GM12891 (cell line): ENCODE measurements around the gene ATP8A2.
"Not testable (repeated sequence)": the region's sequence is repeated elsewhere in the genome, so short reads cannot be mapped to it uniquely, and the experiment has no call there.

ENCODE experiments used
- DNase-seq: peaks from one replicate; pipeline ENCODE4 v3.0.0; 2011; ENCODE audit warnings: low spot score; ENCODE audit not compliant: insufficient read length
- FAIRE-seq: peaks from 2 replicates; lab custom pipeline; 2011; peaks lifted over from hg19 to GRCh38; lab: Jason Lieb, UNC
- PAX5 ChIP-seq: IDR thresholded peaks from 2 replicates; pipeline ENCODE4 v1.6.1; 2011; ENCODE audit warnings: low read length, moderate library complexity, mild to moderate bottlenecking; ENCODE audit not compliant: insufficient read depth, severe bottlenecking
- POLR2A ChIP-seq: IDR thresholded peaks from 2 replicates; pipeline ENCODE4 v1.6.1; 2011; ENCODE audit warnings: low read depth, low read length, control low read depth
- POLR2AphosphoS5 ChIP-seq: IDR thresholded peaks from 2 replicates; pipeline ENCODE4 v1.6.1; 2011; ENCODE audit warnings: low read depth, low read length, control low read depth
- POU2F2 ChIP-seq: IDR thresholded peaks from 2 replicates; pipeline ENCODE4 v1.6.1; 2011; ENCODE audit warnings: low read depth, mild to moderate bottlenecking, control low read depth, low read length, moderate library complexity
- SPI1 ChIP-seq: IDR thresholded peaks from 2 replicates; pipeline ENCODE4 v1.6.1; 2011; ENCODE audit warnings: low read depth, low read length, control low read depth
- TAF1 ChIP-seq: IDR thresholded peaks from 2 replicates; pipeline ENCODE4 v1.6.1; 2011; ENCODE audit warnings: low read depth, low read length, control low read depth

Gene ATP8A2

DNA sequence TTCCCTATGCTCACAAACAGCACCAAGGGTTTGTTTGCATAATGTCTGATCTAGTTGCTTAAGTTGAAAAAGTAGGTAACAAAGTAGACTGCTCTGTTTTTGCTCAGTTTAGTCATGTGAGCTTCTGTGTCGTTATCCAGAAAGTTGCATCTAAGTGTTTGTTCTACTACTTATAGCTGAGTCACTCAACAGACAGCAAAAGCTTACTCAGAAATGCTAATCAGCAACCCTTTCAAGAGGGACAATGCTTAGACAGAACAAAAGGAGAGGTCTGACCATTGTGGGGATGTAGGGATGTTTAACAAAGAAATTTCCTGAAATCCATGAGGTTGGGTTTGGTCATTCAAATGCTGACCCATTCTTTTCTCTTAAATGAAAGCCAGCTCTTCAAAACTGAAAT is 106.4 kb downstream of the ATP8A2 start:
- TF ChIP-seq POLR2A, result no peak
- TF ChIP-seq TAF1, result no peak
- no peak for TF ChIP-seq POLR2AphosphoS5
- no peak for TF ChIP-seq SPI1
- TF ChIP-seq POU2F2, result no peak
- TF ChIP-seq PAX5, result no peak
- DNase-seq (no peak), FAIRE-seq (no peak)

DNA sequence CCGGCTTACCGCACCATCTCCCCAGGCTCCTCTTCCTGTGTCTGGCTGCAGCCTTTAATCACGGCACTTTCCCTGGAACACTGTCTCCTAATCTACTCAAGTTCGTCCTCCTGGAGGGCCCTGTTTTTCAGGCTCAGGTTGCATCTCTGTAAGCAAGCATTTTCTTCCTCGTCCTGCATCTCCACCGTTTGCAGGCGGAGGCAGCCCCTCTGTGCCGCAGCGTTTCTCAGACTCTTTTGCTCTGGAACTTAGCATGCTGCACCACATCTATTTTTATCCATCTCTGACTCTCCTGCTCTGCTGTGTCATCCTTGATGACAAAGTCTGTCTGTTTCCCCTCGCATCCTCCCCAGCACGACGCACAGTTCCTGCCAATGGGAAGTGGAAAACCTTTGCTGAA is 117.5 kb downstream of the ATP8A2 start:
- TF ChIP-seq POLR2AphosphoS5 (no peak), POU2F2 (no peak), SPI1 (no peak), PAX5 (no peak), POLR2A (no peak), TAF1 (no peak)
- FAIRE-seq (no peak), DNase-seq (no peak)

DNA sequence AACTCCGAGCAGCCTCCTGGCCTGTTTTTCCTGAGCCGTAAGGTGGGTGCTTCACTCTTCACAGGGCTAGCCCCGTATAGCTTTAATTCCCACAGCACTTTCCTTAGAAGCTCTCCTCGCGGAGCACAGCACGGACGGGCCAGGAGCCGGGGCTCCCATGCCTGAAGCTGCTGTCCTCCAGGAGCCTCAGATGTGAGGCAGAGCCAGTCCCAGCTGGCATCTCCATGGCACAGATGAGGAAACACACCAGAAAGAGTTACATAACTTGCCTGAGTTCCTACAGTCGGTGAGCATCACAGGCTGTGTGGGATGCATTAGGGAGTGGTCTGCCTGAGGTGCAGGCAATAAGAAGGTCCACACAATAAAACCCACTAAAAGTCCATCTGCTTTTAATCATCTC is 118.5 kb downstream of the ATP8A2 start:
- FAIRE-seq, result no peak
- no peak for DNase-seq
- TF ChIP-seq TAF1 (no peak), POU2F2 (no peak), PAX5 (no peak), POLR2A (no peak), SPI1 (no peak), POLR2AphosphoS5 (no peak)

DNA sequence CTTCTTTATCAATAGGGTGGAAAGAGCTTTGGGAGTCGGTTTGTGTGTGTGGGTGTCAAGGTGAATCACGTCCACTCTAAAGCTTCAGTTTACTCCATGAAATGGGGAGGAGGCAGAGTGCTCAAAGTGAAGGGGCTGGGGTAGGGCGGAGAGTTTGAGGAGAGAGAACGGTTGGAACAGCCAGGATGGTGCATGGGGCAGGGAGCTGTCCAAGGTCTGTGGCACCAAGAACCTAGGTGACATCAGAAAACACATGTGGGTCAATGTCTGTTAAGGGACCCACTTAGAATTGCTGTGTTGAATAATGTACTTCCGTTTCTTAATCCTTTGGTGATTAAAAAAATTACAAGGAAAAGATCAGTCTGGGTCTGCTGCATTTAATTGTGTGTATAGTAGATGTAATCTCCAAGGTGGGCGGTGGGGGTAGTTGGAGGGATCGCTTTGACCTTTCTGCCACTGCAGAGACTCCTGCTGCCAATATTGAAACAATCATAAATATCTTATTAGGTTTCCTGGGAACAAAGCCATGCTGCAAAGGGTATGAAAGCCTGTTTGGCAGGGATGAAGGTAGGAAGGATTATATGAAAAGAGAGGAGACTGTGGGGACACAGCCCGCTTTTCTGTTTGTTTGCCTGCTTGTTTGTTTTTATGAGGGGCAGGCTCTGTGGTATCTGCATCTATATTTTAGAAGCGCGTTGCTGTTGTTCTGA is 122.3 kb downstream of the ATP8A2 start:
- FAIRE-seq (no peak), DNase-seq (no peak)
- no peak for TF ChIP-seq TAF1

DNA sequence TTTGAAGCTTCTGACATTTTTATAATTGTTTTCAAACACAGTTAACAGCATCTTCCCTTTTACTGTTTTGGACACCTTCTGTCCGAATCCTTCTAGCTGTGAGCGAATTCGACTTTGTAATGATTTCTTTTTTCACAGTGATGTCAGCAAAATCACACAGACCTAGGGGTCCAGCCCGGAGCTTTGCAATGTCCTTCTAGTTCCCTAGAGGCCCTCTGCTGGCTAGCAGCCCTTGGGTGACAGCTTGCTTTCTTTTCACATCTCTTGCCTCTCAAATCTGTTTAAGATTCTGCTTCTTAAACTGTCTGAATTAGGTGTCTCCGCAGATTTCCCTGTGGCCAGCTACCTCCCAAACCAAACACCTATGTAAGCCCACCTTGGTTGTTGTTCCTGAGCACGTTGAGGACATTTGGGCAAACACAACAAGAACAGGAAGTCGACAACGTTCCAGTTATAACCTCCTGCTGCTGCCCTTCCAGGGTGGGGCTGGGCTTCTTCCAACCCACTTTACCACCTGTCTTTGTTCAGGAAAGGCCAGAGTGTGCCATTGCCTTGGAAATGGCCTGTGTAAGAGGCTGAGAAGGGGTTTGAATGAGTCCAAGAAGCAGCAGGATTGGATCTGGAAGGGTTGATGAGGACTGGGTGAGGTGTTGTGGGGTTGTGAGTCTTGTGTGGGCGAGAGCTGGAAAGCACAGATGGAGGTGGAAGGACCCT is 123.1 kb downstream of the ATP8A2 start:
- DNase-seq, result no peak
- TF ChIP-seq POLR2A (no peak), SPI1 (no peak), POU2F2 (no peak), TAF1 (no peak), PAX5 (no peak), POLR2AphosphoS5 (no peak)
- no peak for FAIRE-seq

DNA sequence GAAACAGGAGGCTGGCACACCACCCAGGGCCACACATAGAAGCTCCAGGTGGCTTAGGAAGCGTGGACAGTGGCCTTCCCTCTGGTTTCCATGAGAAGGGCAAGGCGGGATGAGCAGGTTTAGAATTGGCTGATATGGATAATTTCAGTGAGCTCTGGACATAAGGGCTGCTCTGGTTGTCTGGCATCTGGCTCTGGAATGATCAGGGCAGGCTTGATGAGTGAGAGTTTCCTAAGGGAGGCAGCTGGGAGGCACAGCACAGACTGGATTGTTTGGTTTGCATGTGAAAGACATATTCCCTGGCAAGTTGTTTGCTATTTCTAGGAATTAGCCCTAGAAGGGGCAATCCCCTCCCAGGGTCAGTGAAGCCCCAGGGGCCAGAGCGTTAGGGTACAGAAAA is 129.5 kb downstream of the ATP8A2 start:
- TF ChIP-seq TAF1 (no peak), POU2F2 (no peak), PAX5 (no peak), SPI1 (no peak), POLR2A (no peak), POLR2AphosphoS5 (no peak)
- FAIRE-seq (no peak), DNase-seq (no peak)

DNA sequence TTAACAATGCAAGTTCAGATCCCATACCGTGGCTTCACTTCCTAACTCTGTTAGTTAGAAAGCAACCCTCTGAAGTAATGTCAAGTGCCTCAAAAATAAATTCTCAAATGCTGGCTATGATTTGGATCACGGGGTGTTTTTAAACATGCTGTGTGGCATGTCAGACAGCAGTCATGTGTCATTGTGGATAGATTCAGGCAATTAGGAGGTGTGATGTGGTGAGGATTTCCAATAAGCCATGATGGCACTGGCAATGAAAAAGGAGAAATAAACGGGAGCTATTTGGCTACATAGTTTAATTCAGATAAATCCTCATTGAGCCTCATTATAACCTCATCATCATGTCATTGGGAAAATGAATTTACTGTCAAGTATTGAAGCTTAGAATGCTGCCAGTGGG is 130.3 kb downstream of the ATP8A2 start:
- TF ChIP-seq SPI1 (no peak), POLR2AphosphoS5 (no peak), TAF1 (no peak), POU2F2 (no peak), PAX5 (no peak), POLR2A (no peak)
- DNase-seq (no peak), FAIRE-seq (no peak)

DNA sequence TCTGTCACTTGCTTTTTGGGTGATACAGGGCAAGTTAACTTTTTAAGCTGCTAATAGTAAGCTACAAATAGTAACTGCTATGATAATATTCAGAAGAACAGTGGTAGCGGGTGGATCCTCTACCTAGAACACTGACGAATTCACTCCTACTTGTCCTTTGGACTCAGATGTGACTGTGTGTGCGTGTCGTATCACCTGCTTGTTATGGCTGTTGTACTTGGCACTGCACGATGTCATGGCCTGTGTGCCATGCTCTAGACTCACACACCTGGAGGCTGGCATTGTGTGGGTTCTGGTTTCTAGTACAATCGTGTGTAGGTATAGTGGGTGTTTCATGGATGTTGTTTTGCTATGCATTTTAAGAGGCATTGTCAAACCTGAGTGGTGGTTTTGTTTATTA is 130.8 kb downstream of the ATP8A2 start:
- DNase-seq, result no peak

DNA sequence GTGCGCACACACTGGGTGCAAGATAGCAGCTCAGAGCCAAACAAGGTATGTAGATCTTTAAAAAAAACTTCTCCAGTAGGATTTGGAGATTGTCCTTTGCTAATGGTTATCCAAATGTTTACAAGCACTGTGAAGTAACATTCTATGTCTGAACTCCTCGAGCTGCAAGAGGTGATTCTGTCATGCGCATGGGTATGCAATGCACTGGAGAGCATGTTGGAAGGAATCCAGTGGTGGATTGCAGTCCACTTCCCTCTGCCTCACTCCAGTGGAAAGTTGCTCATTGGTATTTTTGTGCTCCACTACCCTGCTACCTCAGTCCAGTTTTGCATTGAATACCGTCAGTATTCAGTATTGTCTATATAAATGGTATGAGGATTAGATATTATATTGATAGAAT is 132.1 kb downstream of the ATP8A2 start:
- FAIRE-seq (no peak), DNase-seq (no peak)
- TF ChIP-seq TAF1 (no peak), POLR2AphosphoS5 (no peak), SPI1 (no peak)

More for the DNA sequence above, 130.8 kb downstream of the ATP8A2 start:
- no peak for TF ChIP-seq TAF1
- no peak for TF ChIP-seq POLR2AphosphoS5
- no peak for FAIRE-seq

DNA sequence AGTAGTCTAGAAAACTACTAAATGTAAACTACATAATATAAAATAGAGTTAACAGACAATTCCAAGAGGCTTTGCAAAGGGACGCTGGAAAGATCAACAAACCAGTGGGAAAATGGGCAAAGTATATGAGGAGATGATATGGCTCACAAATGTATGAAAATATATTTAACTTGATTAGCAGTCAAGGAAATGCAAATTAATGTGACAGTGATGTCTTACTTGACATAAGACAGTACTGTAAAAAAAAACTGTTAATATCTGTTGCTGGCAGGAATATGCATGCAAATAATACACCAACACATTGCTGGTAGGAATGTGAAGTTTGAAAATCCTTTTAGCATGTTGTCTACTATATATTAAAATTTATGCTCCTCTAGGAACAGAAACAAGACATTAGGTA is 136.1 kb downstream of the ATP8A2 start:
- FAIRE-seq, result no peak
- TF ChIP-seq POU2F2 (no peak), SPI1 (no peak), TAF1 (no peak), PAX5 (no peak), POLR2AphosphoS5 (no peak)

DNA sequence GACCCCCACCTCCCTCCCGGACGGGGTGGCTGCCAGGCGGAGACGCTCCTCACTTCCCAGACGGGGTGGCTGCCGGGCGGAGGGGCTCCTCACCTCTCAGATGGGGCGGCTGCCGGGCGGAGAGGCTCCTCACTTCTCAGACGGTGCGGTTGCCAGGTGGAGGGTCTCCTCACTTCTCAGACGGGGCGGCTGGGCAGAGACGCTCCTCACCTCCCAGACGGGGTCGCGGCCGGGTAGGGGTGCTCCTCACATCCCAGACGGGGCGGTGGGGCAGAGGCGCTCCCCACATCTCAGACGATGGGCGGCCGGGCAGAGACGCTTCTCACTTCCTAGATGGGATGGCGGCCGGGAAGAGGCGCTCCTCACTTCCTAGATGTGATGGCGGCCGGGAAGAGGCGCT is 141.3 kb downstream of the ATP8A2 start:
- not testable (repeated sequence) for FAIRE-seq

More for the DNA sequence above, 136.1 kb downstream of the ATP8A2 start:
- DNase-seq, result no peak

More for the DNA sequence above, 141.3 kb downstream of the ATP8A2 start:
- DNase-seq, result not testable (repeated sequence)
